Measurements from ENCODE around the gene ERFL. TPM values are rescaled to one million over a fixed set of nuclear protein-coding genes. Genes with fewer than 3 reads are reported as not detected.
A peak's percentile ranks its signal among the peaks of the same experiment; 100 is the strongest.

The ERFL gene
- total RNA-seq, 4 donors from 2014 or later: not detected

DNA sequence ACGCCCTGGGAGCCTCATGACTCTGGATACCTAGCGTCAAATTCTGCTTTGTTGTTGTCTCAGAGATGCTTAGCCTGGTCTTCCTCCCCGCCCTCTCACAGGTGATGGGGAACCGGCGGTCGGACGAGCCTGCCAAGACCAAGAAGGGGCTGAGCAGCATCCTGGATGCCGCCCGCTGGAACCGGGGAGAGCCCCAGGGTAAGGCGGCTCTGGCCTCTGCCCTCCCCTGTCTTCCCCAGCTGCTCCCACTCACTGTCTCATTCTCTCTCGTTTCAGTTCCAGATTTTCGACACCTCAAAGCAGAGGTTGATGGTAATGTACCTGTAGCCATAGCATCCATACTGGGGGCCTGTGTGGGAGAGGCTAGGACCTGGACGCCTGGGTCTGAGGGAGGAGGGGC lies 33.9 kb downstream of the ERFL start:
- Histone ChIP-seq H3K4me3 (no peak overlapping the region), H3K36me3 (peaks cover 43 to 94% (median 53%) of the 10 kb centered on the region in 3 donors)

DNA sequence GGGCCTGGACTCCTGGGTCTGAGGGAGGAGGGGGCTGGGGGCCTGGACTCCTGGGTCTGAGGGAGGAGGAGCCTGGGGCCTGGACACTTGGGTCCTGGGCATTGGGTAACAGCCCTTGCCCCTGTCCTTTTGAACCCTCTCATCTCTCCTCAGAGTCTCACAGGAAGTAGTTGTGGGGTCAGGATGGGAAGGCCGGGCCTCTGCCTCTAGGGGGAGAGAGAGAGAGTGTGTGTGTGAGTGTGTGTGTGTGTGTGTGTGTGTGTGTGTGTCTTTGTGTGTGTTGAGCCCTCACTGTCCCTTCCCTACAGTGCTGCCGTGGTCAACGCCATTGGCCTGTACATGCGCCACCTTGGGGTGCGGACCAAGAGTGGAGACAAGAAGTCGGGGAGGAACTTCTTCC lies 34.4 kb downstream of the ERFL start:
- Histone ChIP-seq H3K4me3 (no peak overlapping the region), H3K9me3 (no peaks in the 10 kb centered on the region), H3K36me3 (peaks cover 46 to 94% (median 55%) of the 10 kb centered on the region in 3 donors), H3K27ac (no peak overlapping the region), H3K27me3 (no peaks in the 10 kb centered on the region), H3K4me1 (peaks cover 0 to 7% (median 0%) of the 10 kb centered on the region in 3 donors)
- DNase-seq: no peak
- TF ChIP-seq POLR2A (IDR thresholded peaks at IDR 0.05): no peak
- TF ChIP-seq, protein P1, sequence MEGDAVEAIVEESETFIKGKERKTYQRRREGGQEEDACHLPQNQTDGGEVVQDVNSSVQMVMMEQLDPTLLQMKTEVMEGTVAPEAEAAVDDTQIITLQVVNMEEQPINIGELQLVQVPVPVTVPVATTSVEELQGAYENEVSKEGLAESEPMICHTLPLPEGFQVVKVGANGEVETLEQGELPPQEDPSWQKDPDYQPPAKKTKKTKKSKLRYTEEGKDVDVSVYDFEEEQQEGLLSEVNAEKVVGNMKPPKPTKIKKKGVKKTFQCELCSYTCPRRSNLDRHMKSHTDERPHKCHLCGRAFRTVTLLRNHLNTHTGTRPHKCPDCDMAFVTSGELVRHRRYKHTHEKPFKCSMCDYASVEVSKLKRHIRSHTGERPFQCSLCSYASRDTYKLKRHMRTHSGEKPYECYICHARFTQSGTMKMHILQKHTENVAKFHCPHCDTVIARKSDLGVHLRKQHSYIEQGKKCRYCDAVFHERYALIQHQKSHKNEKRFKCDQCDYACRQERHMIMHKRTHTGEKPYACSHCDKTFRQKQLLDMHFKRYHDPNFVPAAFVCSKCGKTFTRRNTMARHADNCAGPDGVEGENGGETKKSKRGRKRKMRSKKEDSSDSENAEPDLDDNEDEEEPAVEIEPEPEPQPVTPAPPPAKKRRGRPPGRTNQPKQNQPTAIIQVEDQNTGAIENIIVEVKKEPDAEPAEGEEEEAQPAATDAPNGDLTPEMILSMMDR (IDR thresholded peaks at IDR 0.05): peak in 1 of 6 experiments; percentile 5
- intact Hi-C loops (cut with DNase I): no loop called here
- WGBS, 2 donors: 74 to 87% methylated on average over 4 to 6 of the region's 6 CpGs

More for the DNA sequence above, 33.9 kb downstream of the ERFL start:
- intact Hi-C loops (cut with DNase I): no loop called here
- Histone ChIP-seq H3K9me3 (no peaks in the 10 kb centered on the region), H3K4me1 (peaks cover 0 to 7% (median 0%) of the 10 kb centered on the region in 3 donors), H3K27ac (no peak overlapping the region), H3K27me3 (no peaks in the 10 kb centered on the region)
- 66 to 82% methylated on average over 3 to 6 of the region's 14 CpGs for WGBS, 2 donors
- TF ChIP-seq, protein P1 (IDR thresholded peaks at IDR 0.05): no peak
- TF ChIP-seq POLR2A (IDR thresholded peaks at IDR 0.05): no peak
- no peak for DNase-seq

DNA sequence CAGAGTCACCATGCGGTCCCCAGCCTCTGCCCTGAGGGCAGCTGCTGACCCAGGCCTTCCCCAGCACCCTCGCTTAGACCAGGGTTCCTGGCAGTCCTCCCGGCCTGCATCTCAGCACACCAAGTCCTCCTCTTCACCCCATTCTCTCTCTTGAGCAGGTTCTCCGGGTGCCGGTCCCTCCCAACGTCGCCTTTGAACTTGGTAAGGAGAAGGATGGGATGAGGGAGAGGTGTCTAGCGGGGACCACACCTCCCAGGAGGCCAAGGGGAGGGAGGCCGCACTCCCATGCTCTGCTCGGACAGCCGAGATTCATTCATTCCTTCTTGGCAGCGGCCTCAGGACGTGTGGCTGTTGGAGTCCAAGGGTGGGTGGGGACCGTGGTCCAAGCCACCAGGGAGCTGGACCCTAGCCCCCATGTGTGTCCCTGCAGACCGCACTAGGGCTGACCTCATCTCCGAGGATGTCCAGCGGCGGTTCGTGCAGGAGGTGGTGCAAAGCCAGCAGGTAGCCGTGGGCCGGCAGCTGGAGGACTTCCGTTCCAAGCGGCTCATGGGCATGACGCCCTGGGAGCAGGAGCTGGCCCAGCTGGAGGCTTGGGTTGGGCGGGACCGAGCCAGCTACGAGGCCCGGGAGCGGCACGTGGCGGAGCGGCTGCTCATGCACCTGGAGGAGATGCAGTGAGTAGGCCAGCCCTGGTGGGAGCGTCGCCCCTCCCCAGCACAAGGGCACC lies 35.9 kb downstream of the ERFL start:
- Histone ChIP-seq H3K27me3 (no peaks in the 10 kb centered on the region), H3K27ac (no peak overlapping the region), H3K9me3 (no peaks in the 10 kb centered on the region), H3K4me3 (no peak overlapping the region), H3K36me3 (peaks cover 47 to 94% (median 50%) of the 10 kb centered on the region in 3 donors), H3K4me1 (peaks cover 0 to 15% (median 0%) of the 10 kb centered on the region in 3 donors)
- no peak for TF ChIP-seq POLR2A (IDR thresholded peaks at IDR 0.05)
- TF ChIP-seq, protein P1 (IDR thresholded peaks at IDR 0.05): no peak
- intact Hi-C loops (cut with DNase I): no loop called here
- 81 to 89% methylated on average over 8 to 13 of the region's 34 CpGs for WGBS, 2 donors
- DNase-seq: no peak

DNA sequence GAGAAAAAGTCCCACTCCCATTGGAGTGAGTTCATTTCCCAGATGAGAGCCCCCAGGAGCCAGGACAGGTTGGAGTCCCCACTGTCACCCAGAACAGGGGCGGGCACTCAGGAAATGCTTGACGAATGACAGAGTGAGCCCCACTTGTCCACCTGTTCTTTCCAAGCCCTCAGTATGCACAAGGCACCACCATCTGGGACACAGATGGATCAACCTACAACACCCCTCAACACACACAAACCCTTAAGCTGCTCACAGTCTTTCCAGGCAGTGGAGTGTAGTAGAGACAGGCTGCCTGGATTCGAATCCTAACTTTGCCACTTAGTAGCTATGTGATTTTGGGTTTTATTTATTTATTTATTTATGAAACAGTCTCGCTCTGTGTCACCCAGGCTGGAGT lies 37.3 kb downstream of the ERFL start:
- no peak overlapping the region for H3K27ac ChIP-seq
- H3K36me3 ChIP-seq: peaks cover 39 to 81% (median 45%) of the 10 kb centered on the region in 3 donors
- H3K27me3 ChIP-seq: no peaks in the 10 kb centered on the region
- TF ChIP-seq POLR2A (IDR thresholded peaks at IDR 0.05): no peak
- TF ChIP-seq, protein P1 (IDR thresholded peaks at IDR 0.05): no peak
- H3K4me3 ChIP-seq: no peak overlapping the region
- no peaks in the 10 kb centered on the region for H3K9me3 ChIP-seq
- peaks cover 4 to 29% (median 6%) of the 10 kb centered on the region in 3 donors for H3K4me1 ChIP-seq
- intact Hi-C loops (cut with DNase I): no loop called here
- no peak for DNase-seq
- WGBS, 2 donors: 95 to 96% methylated on average over 4 of the region's 4 CpGs

- 87 to 98% methylated on average over 4 to 5 of the region's 8 CpGs for WGBS, 2 donors
- intact Hi-C loops (cut with DNase I): no loop called here
- Histone ChIP-seq H3K4me3 (no peak overlapping the region), H3K27me3 (no peaks in the 10 kb centered on the region), H3K9me3 (no peaks in the 10 kb centered on the region), H3K4me1 (peaks cover 7 to 39% (median 16%) of the 10 kb centered on the region in 3 donors), H3K27ac (no peak overlapping the region), H3K36me3 (peaks cover 31 to 70% (median 35%) of the 10 kb centered on the region in 3 donors)
- TF ChIP-seq, protein P1 (IDR thresholded peaks at IDR 0.05): no peak
- no peak for TF ChIP-seq POLR2A (IDR thresholded peaks at IDR 0.05)
- DNase-seq: no peak
Measured at GRCh38 chr19:41889896-41890295, 38.4 kb downstream of the ERFL start.

All from esophagus squamous epithelium (tissue), 5 donors.